Measurements from ENCODE around the gene KDM4E. TPM values are rescaled to one million over a fixed set of nuclear protein-coding genes. Genes with fewer than 3 reads are reported as not detected.
A peak's percentile ranks its signal among the peaks of the same experiment; 100 is the strongest.

KDM4E gene
- total RNA-seq, 1 donor from 2014 or later: not detected

- Mint-ChIP-seq H3K4me3 (ENCODE audit: unreplicated experiment) (peak overlapping the region; percentile 92), H3K9me3 (ENCODE audit: unreplicated experiment) (no peaks in the 10 kb centered on the region), H3K27ac (ENCODE audit: unreplicated experiment) (peak overlapping the region; percentile 95), H3K27me3 (ENCODE audit: unreplicated experiment) (peaks cover 9% of the 10 kb centered on the region), H3K36me3 (ENCODE audit: unreplicated experiment) (peaks cover 17% of the 10 kb centered on the region), H3K4me1 (ENCODE audit: unreplicated experiment) (peaks cover 24% of the 10 kb centered on the region)
- TF ChIP-seq CTCF (IDR thresholded peaks at IDR 0.05): peak; percentile 66
- peak; percentile 93 for DNase-seq (ENCODE audit: extremely low spot score, unreplicated experiment)
Observed at GRCh38 chr11:95067039-95067840, 42.2 kb downstream of the KDM4E start.

GRCh38 chr11:95067841-95068219, 42.8 kb downstream of the KDM4E start:
- Mint-ChIP-seq H3K36me3 (ENCODE audit: unreplicated experiment) (peaks cover 17% of the 10 kb centered on the region), H3K4me1 (ENCODE audit: unreplicated experiment) (peaks cover 24% of the 10 kb centered on the region), H3K27ac (ENCODE audit: unreplicated experiment) (peak overlapping the region; percentile 95), H3K9me3 (ENCODE audit: unreplicated experiment) (no peaks in the 10 kb centered on the region), H3K4me3 (ENCODE audit: unreplicated experiment) (peak overlapping the region; percentile 92), H3K27me3 (ENCODE audit: unreplicated experiment) (peaks cover 3% of the 10 kb centered on the region)
- no peak for DNase-seq (ENCODE audit: extremely low spot score, unreplicated experiment)
- no peak for TF ChIP-seq CTCF (IDR thresholded peaks at IDR 0.05)

GRCh38 chr11:95068549-95068948, 43.5 kb downstream of the KDM4E start:
- no peak for TF ChIP-seq CTCF (IDR thresholded peaks at IDR 0.05)
- H3K4me1 Mint-ChIP-seq (ENCODE audit: unreplicated experiment): peaks cover 26% of the 10 kb centered on the region
- H3K27me3 Mint-ChIP-seq (ENCODE audit: unreplicated experiment): no peaks in the 10 kb centered on the region
- no peak for DNase-seq (ENCODE audit: extremely low spot score, unreplicated experiment)
- H3K9me3 Mint-ChIP-seq (ENCODE audit: unreplicated experiment): no peaks in the 10 kb centered on the region
- H3K4me3 Mint-ChIP-seq (ENCODE audit: unreplicated experiment): peak overlapping the region; percentile 92
- H3K36me3 Mint-ChIP-seq (ENCODE audit: unreplicated experiment): peaks cover 17% of the 10 kb centered on the region
- peak overlapping the region; percentile 95 for H3K27ac Mint-ChIP-seq (ENCODE audit: unreplicated experiment)

GRCh38 chr11:95070471-95070870, 45.4 kb downstream of the KDM4E start:
- Mint-ChIP-seq H3K4me1 (ENCODE audit: unreplicated experiment) (peaks cover 45% of the 10 kb centered on the region), H3K27me3 (ENCODE audit: unreplicated experiment) (no peaks in the 10 kb centered on the region), H3K36me3 (ENCODE audit: unreplicated experiment) (peaks cover 17% of the 10 kb centered on the region), H3K4me3 (ENCODE audit: unreplicated experiment) (no peak overlapping the region), H3K9me3 (ENCODE audit: unreplicated experiment) (no peaks in the 10 kb centered on the region), H3K27ac (ENCODE audit: unreplicated experiment) (no peak overlapping the region)
- no peak for DNase-seq (ENCODE audit: extremely low spot score, unreplicated experiment)
- no peak for TF ChIP-seq CTCF (IDR thresholded peaks at IDR 0.05)

GRCh38 chr11:95072948-95073347, 47.9 kb downstream of the KDM4E start:
- Mint-ChIP-seq H3K27ac (ENCODE audit: unreplicated experiment) (no peak overlapping the region), H3K4me3 (ENCODE audit: unreplicated experiment) (no peak overlapping the region)

More at GRCh38 chr11:95072948-95073347, 47.9 kb downstream of the KDM4E start:
- no peak for TF ChIP-seq CTCF (IDR thresholded peaks at IDR 0.05)
- no peaks in the 10 kb centered on the region for H3K27me3 Mint-ChIP-seq (ENCODE audit: unreplicated experiment)
- peaks cover 62% of the 10 kb centered on the region for H3K4me1 Mint-ChIP-seq (ENCODE audit: unreplicated experiment)
- H3K9me3 Mint-ChIP-seq (ENCODE audit: unreplicated experiment): no peaks in the 10 kb centered on the region
- peaks cover 17% of the 10 kb centered on the region for H3K36me3 Mint-ChIP-seq (ENCODE audit: unreplicated experiment)
- no peak for DNase-seq (ENCODE audit: extremely low spot score, unreplicated experiment)

All from osteocyte (in vitro differentiated cells).